Right kidney (tissue), 9 donors: ENCODE results near the gene LAMTOR3.

Experiments used
- DNase-seq: peaks from one replicate; pipeline ENCODE4 v3.0.0-alpha.2; 2016
- long read RNA-seq, 8 donors: transcript quantifications; one replicate each; lab custom pipeline, GENCODE V29; 2026

LAMTOR3 gene
- long read RNA-seq, donor 1, full-length matches to known transcripts, result 69 of 74 reads
- long read RNA-seq, donor 1, partial matches to known transcripts, result 5 of 74 reads
- long read RNA-seq, donor 1, other reads (novel, unspliced or antisense), result 0 of 74 reads
- long read RNA-seq, donor 2, full-length matches to known transcripts, result 33 of 33 reads
- long read RNA-seq, donor 2, partial matches to known transcripts, result 0 of 33 reads
- long read RNA-seq, donor 2, other reads (novel, unspliced or antisense), result 0 of 33 reads
- long read RNA-seq, donor 3, full-length matches to known transcripts, result 15 of 15 reads
- long read RNA-seq, donor 3, partial matches to known transcripts, result 0 of 15 reads
- long read RNA-seq, donor 3, other reads (novel, unspliced or antisense), result 0 of 15 reads
- long read RNA-seq, donor 4, full-length matches to known transcripts, result 51 of 58 reads
- long read RNA-seq, donor 4, partial matches to known transcripts, result 7 of 58 reads
- long read RNA-seq, donor 4, other reads (novel, unspliced or antisense), result 0 of 58 reads
- long read RNA-seq, donor 5, full-length matches to known transcripts, result 39 of 39 reads
- long read RNA-seq, donor 5, partial matches to known transcripts, result 0 of 39 reads
- long read RNA-seq, donor 5, other reads (novel, unspliced or antisense), result 0 of 39 reads
- long read RNA-seq, donor 6, full-length matches to known transcripts, result 36 of 36 reads
- long read RNA-seq, donor 6, partial matches to known transcripts, result 0 of 36 reads
- long read RNA-seq, donor 6, other reads (novel, unspliced or antisense), result 0 of 36 reads
- long read RNA-seq, donor 7, full-length matches to known transcripts, result 67 of 67 reads
- long read RNA-seq, donor 7, partial matches to known transcripts, result 0 of 67 reads
- long read RNA-seq, donor 7, other reads (novel, unspliced or antisense), result 0 of 67 reads
- long read RNA-seq, donor 8, full-length matches to known transcripts, result 48 of 58 reads
- long read RNA-seq, donor 8, partial matches to known transcripts, result 10 of 58 reads
- long read RNA-seq, donor 8, other reads (novel, unspliced or antisense), result 0 of 58 reads

- DNase-seq, result peak; percentile 74
Observed at GRCh38 chr4:99894161-99894997, at the start of gene LAMTOR3. TSS of gene LAMTOR3 (minus strand) at chr4:99894427. CDS start at chr4:99893963, 464 bp downstream.

GRCh38 chr4:99938243-99938753 is 44.1 kb upstream of the LAMTOR3 start:
- DNase-seq, result no peak

GRCh38 chr4:99934891-99935290 is 40.7 kb upstream of the LAMTOR3 start:
- no peak for DNase-seq

GRCh38 chr4:99927566-99927965 is 33.3 kb upstream of the LAMTOR3 start:
- no peak for DNase-seq

- DNase-seq, result no peak
Observed at GRCh38 chr4:99921174-99921573, 26.9 kb upstream of the LAMTOR3 start.

GRCh38 chr4:99918656-99919055 is 24.4 kb upstream of the LAMTOR3 start:
- no peak for DNase-seq

GRCh38 chr4:99917575-99917974 is 23.3 kb upstream of the LAMTOR3 start:
- DNase-seq, result no peak

GRCh38 chr4:99915449-99915848 is 21.2 kb upstream of the LAMTOR3 start:
- DNase-seq, result no peak

- no peak for DNase-seq
Observed at GRCh38 chr4:99894998-99895397, 771 bp upstream of the LAMTOR3 start.

GRCh38 chr4:99893839-99894160 is 427 bp downstream of the LAMTOR3 start:
- no peak for DNase-seq

GRCh38 chr4:99893029-99893428 is 1.2 kb downstream of the LAMTOR3 start:
- no peak for DNase-seq

GRCh38 chr4:99891351-99891750 is 2.9 kb downstream of the LAMTOR3 start:
- no peak for DNase-seq

GRCh38 chr4:99887837-99888236 is 6.4 kb downstream of the LAMTOR3 start:
- DNase-seq, result no peak

- no peak for DNase-seq
Observed at GRCh38 chr4:99886146-99886545, 8.1 kb downstream of the LAMTOR3 start.

GRCh38 chr4:99885687-99886086 is 8.5 kb downstream of the LAMTOR3 start:
- no peak for DNase-seq

- DNase-seq, result no peak
Observed at GRCh38 chr4:99885063-99885664, 9.1 kb downstream of the LAMTOR3 start.

GRCh38 chr4:99879458-99879857 is 14.8 kb downstream of the LAMTOR3 start:
- DNase-seq, result no peak

- DNase-seq, result no peak
Observed at GRCh38 chr4:99878604-99879003, 15.6 kb downstream of the LAMTOR3 start.

GRCh38 chr4:99876946-99877345 is 17.3 kb downstream of the LAMTOR3 start:
- DNase-seq, result no peak

- no peak for DNase-seq
Observed at GRCh38 chr4:99875071-99875470, 19.2 kb downstream of the LAMTOR3 start.

- no peak for DNase-seq
Observed at GRCh38 chr4:99872570-99872969, 21.7 kb downstream of the LAMTOR3 start.
